HG02981 (cell line): Measurements from ENCODE around the gene EIF3K.

Experiments
- ATAC-seq: cut with Tn5 transposase; IDR thresholded peaks from one replicate; pipeline ENCODE4 v1.9.1; 2021; ENCODE audit warnings: mild to moderate bottlenecking, moderate library complexity; ENCODE audit not compliant: unreplicated experiment

The EIF3K gene

GRCh38 chr19:38683393-38684077 is 64.5 kb downstream of the EIF3K start:
- ATAC-seq: no peak

- ATAC-seq: no peak
These were observed 65.3 kb downstream of the EIF3K start for GRCh38 chr19:38684078-38684861.

GRCh38 chr19:38684862-38685665 is 66.1 kb downstream of the EIF3K start:
- ATAC-seq: no peak

GRCh38 chr19:38685666-38686529 is 66.9 kb downstream of the EIF3K start:
- ATAC-seq: no peak

GRCh38 chr19:38686530-38686888 is 67.5 kb downstream of the EIF3K start:
- peak; percentile 43 for ATAC-seq
